Karpas-422 (cell line): ENCODE measurements around the gene LNX1. TPM values are rescaled to one million over a fixed set of nuclear protein-coding genes. Genes with fewer than 3 reads are reported as not detected.

ENCODE experiments used
- DNase-seq: peaks from one replicate; pipeline ENCODE4 v3.0.0-alpha.2; 2015
- H2AFZ ChIP-seq: fragments of 200-600 bp; sonication (generic); 2 replicates; pipeline ENCODE4 v1.6.1; 2014; ENCODE audit warnings: antibody characterized with exemption, low read length, mixed read lengths
- H3K27ac ChIP-seq: fragments of 200-600 bp; sonication (generic); 2 replicates; pipeline ENCODE4 v1.5.1; 2014; ENCODE audit warnings: mild to moderate bottlenecking, low read length, moderate library complexity
- H3K27me3 ChIP-seq: fragments of 200-600 bp; sonication (generic); 2 replicates; pipeline ENCODE4 v1.6.1; 2014; ENCODE audit warnings: low read length, mixed read lengths
- H3K36me3 ChIP-seq: fragments of 200-600 bp; sonication (generic); 2 replicates; pipeline ENCODE4 v1.6.1; 2014; ENCODE audit warnings: low read length, mixed read lengths; ENCODE audit not compliant: insufficient read depth
- H3K4me1 ChIP-seq: fragments of 200-600 bp; sonication (generic); 2 replicates; pipeline ENCODE4 v1.6.1; 2014; ENCODE audit warnings: mild to moderate bottlenecking, low read length, mixed read lengths
- H3K4me2 ChIP-seq: fragments of 200-600 bp; sonication (generic); 2 replicates; pipeline ENCODE4 v1.6.1; 2014; ENCODE audit warnings: low read length, low read depth, mild to moderate bottlenecking; ENCODE audit not compliant: poor library complexity, severe bottlenecking
- H3K4me3 ChIP-seq: fragments of 200-600 bp; sonication (generic); 2 replicates; pipeline ENCODE4 v1.5.1; 2014; ENCODE audit warnings: mild to moderate bottlenecking, antibody characterized with exemption, low read length, mixed read lengths
- H3K79me2 ChIP-seq: fragments of 200-600 bp; sonication (generic); 2 replicates; pipeline ENCODE4 v1.6.1; 2014; ENCODE audit warnings: mild to moderate bottlenecking, low read length, mixed read lengths
- H3K9ac ChIP-seq: fragments of 200-600 bp; sonication (generic); 2 replicates; pipeline ENCODE4 v1.6.0; 2014; ENCODE audit warnings: low read length
- H3K9me2 ChIP-seq: fragments of 200-600 bp; sonication (generic), shearing (Covaris generic); replicated peaks from 2 replicates; pipeline ENCODE4 v1.6.0; 2014; ENCODE audit warnings: mild to moderate bottlenecking, low read length, moderate library complexity; ENCODE audit not compliant: insufficient read depth
- H3K9me3 ChIP-seq: fragments of 300-700, 200-600 bp; sonication (generic); 2 replicates; pipeline ENCODE4 v1.6.1; 2014; ENCODE audit warnings: low read length, mixed read lengths
- H4K20me1 ChIP-seq: fragments of 200-600 bp; sonication (generic); 2 replicates; pipeline ENCODE4 v1.6.1; 2014; ENCODE audit warnings: mild to moderate bottlenecking, antibody characterized with exemption, low read length, low read depth; ENCODE audit not compliant: insufficient read depth
- total RNA-seq: library from RNA; depleted of rRNA; stranded (reverse); fragments of >200 nt; shearing (Covaris generic); gene quantifications from 2 replicates; pipeline ENCODE4 v1.2.3, GENCODE V29; 2014; ENCODE audit warnings: low replicate concordance

LNX1 gene
- total RNA-seq, 1 experiment from 2014 or later: not detected

- Histone ChIP-seq H3K9me2 (no peaks in the 10 kb centered on the region), H2AFZ (no peak overlapping the region), H3K9ac (no peak overlapping the region), H3K4me3 (no peak overlapping the region), H3K79me2 (no peaks in the 10 kb centered on the region), H3K9me3 (no peaks in the 10 kb centered on the region), H3K27me3 (0 out of 2 replicates have a peak, but pooled peaks cover 4% of the 10 kb centered on the region), H3K36me3 (no peaks in the 10 kb centered on the region), H3K4me1 (no peaks in the 10 kb centered on the region), H4K20me1 (no peaks in the 10 kb centered on the region), H3K27ac (no peak overlapping the region), H3K4me2 (no peak overlapping the region)
- no peak for DNase-seq
Measured at GRCh38 chr4:53625888-53626287, 34.6 kb upstream of the LNX1 start.

- H3K4me3 ChIP-seq: no peak overlapping the region
- no peaks in the 10 kb centered on the region for H3K36me3 ChIP-seq
- H3K9me2 ChIP-seq: no peaks in the 10 kb centered on the region
- DNase-seq: no peak
- H2AFZ ChIP-seq: no peak overlapping the region
- H3K4me1 ChIP-seq: no peaks in the 10 kb centered on the region
- H3K4me2 ChIP-seq: no peak overlapping the region
- no peaks in the 10 kb centered on the region for H3K79me2 ChIP-seq
- H3K27ac ChIP-seq: no peak overlapping the region
- 0 out of 2 replicates have a peak, but pooled peaks cover 2% of the 10 kb centered on the region for H3K27me3 ChIP-seq
- H4K20me1 ChIP-seq: no peaks in the 10 kb centered on the region
- no peak overlapping the region for H3K9ac ChIP-seq
- H3K9me3 ChIP-seq: no peaks in the 10 kb centered on the region
Measured at GRCh38 chr4:53622739-53623151, 31.5 kb upstream of the LNX1 start.

GRCh38 chr4:53620956-53621355 is 29.7 kb upstream of the LNX1 start:
- Histone ChIP-seq H3K4me3 (no peak overlapping the region), H2AFZ (no peak overlapping the region), H3K4me2 (no peak overlapping the region), H3K79me2 (no peaks in the 10 kb centered on the region), H3K27ac (no peak overlapping the region), H3K27me3 (no peaks in the 10 kb centered on the region), H3K36me3 (no peaks in the 10 kb centered on the region), H3K9me2 (no peaks in the 10 kb centered on the region), H3K9me3 (no peaks in the 10 kb centered on the region), H3K9ac (no peak overlapping the region), H4K20me1 (no peaks in the 10 kb centered on the region), H3K4me1 (no peaks in the 10 kb centered on the region)
- no peak for DNase-seq

- Histone ChIP-seq H3K9ac (no peak overlapping the region), H3K27ac (no peak overlapping the region), H3K79me2 (no peaks in the 10 kb centered on the region), H3K4me2 (no peak overlapping the region), H3K36me3 (no peaks in the 10 kb centered on the region), H4K20me1 (no peaks in the 10 kb centered on the region), H3K9me2 (no peaks in the 10 kb centered on the region), H3K4me3 (no peak overlapping the region), H3K27me3 (no peaks in the 10 kb centered on the region), H3K9me3 (no peaks in the 10 kb centered on the region), H2AFZ (no peak overlapping the region), H3K4me1 (no peaks in the 10 kb centered on the region)
- DNase-seq: no peak
Measured at GRCh38 chr4:53619431-53619830, 28.1 kb upstream of the LNX1 start.

GRCh38 chr4:53618321-53618720 is 27.0 kb upstream of the LNX1 start:
- no peaks in the 10 kb centered on the region for H3K4me1 ChIP-seq
- H3K27me3 ChIP-seq: no peaks in the 10 kb centered on the region
- no peaks in the 10 kb centered on the region for H4K20me1 ChIP-seq
- no peaks in the 10 kb centered on the region for H3K36me3 ChIP-seq
- no peak overlapping the region for H3K9ac ChIP-seq
- DNase-seq: no peak
- H3K4me3 ChIP-seq: no peak overlapping the region
- H3K4me2 ChIP-seq: no peak overlapping the region
- H3K79me2 ChIP-seq: no peaks in the 10 kb centered on the region
- no peaks in the 10 kb centered on the region for H3K9me2 ChIP-seq
- no peak overlapping the region for H3K27ac ChIP-seq
- H2AFZ ChIP-seq: no peak overlapping the region
- no peaks in the 10 kb centered on the region for H3K9me3 ChIP-seq

GRCh38 chr4:53617101-53617680 is 25.9 kb upstream of the LNX1 start:
- no peaks in the 10 kb centered on the region for H3K36me3 ChIP-seq
- no peak overlapping the region for H3K4me3 ChIP-seq
- no peaks in the 10 kb centered on the region for H3K4me1 ChIP-seq

GRCh38 chr4:53616219-53616618 is 24.9 kb upstream of the LNX1 start:
- no peaks in the 10 kb centered on the region for H3K9me3 ChIP-seq
- no peaks in the 10 kb centered on the region for H3K27me3 ChIP-seq
- no peak overlapping the region for H2AFZ ChIP-seq
- H3K79me2 ChIP-seq: no peaks in the 10 kb centered on the region
- no peaks in the 10 kb centered on the region for H4K20me1 ChIP-seq
- DNase-seq: no peak
- no peak overlapping the region for H3K4me3 ChIP-seq
- H3K9ac ChIP-seq: no peak overlapping the region
- no peaks in the 10 kb centered on the region for H3K36me3 ChIP-seq
- H3K4me1 ChIP-seq: no peaks in the 10 kb centered on the region
- no peak overlapping the region for H3K4me2 ChIP-seq
- H3K9me2 ChIP-seq: no peaks in the 10 kb centered on the region
- no peak overlapping the region for H3K27ac ChIP-seq

More at GRCh38 chr4:53617101-53617680, 25.9 kb upstream of the LNX1 start:
- Histone ChIP-seq H3K79me2 (no peaks in the 10 kb centered on the region), H3K4me2 (no peak overlapping the region), H3K9ac (no peak overlapping the region), H3K9me2 (no peaks in the 10 kb centered on the region), H2AFZ (no peak overlapping the region), H3K9me3 (no peaks in the 10 kb centered on the region), H3K27ac (no peak overlapping the region), H3K27me3 (no peaks in the 10 kb centered on the region), H4K20me1 (no peaks in the 10 kb centered on the region)
- no peak for DNase-seq

- H3K27ac ChIP-seq: no peak overlapping the region
- no peak overlapping the region for H2AFZ ChIP-seq
- no peaks in the 10 kb centered on the region for H3K27me3 ChIP-seq
- H3K36me3 ChIP-seq: no peaks in the 10 kb centered on the region
- H3K4me1 ChIP-seq: no peaks in the 10 kb centered on the region
- no peaks in the 10 kb centered on the region for H3K79me2 ChIP-seq
- no peak overlapping the region for H3K9ac ChIP-seq
- no peaks in the 10 kb centered on the region for H3K9me2 ChIP-seq
- H4K20me1 ChIP-seq: no peaks in the 10 kb centered on the region
- H3K4me3 ChIP-seq: no peak overlapping the region
- no peak for DNase-seq
- H3K9me3 ChIP-seq: no peaks in the 10 kb centered on the region
- no peak overlapping the region for H3K4me2 ChIP-seq
Measured at GRCh38 chr4:53614591-53614990, 23.3 kb upstream of the LNX1 start.
